GM12878 (cell line): ENCODE measurements around the gene CENPP.

Experiments
- CTCF ChIP-seq, 3 experiments: IDR thresholded peaks in 2 of 3; conservative IDR thresholded peaks in 1 of 3; 2 replicates each; pipeline ENCODE4 v1.5.1; 2011; ENCODE audit warnings: low read depth in 3 of 3, low read length in 3 of 3, mild to moderate bottlenecking in 3 of 3, control low read depth in 2 of 3, moderate library complexity in 2 of 3, inconsistent platforms in 1 of 3, mixed read lengths in 1 of 3; ENCODE audit not compliant: control insufficient read depth in 2 of 3, insufficient read depth in 1 of 3; ENCODE audit errors: extremely low read depth in 1 of 3
- EZH2 ChIP-seq: IDR thresholded peaks from 2 replicates; pipeline ENCODE4 v1.6.1; 2012; ENCODE audit warnings: low read depth, mild to moderate bottlenecking, control low read depth, inconsistent platforms, low read length, borderline replicate concordance; ENCODE audit not compliant: control insufficient read depth
- HCFC1 ChIP-seq: fragments of 150-350 bp; IDR thresholded peaks from 2 replicates; pipeline ENCODE4 v1.6.1; 2014; ENCODE audit warnings: low read length
- LARP7 ChIP-seq: fragments of 450-650 bp; IDR thresholded peaks from 2 replicates; pipeline ENCODE4 v1.6.1; 2017; ENCODE audit warnings: mild to moderate bottlenecking
- MAX ChIP-seq: IDR thresholded peaks from 2 replicates; pipeline ENCODE4 v1.6.1; 2012; ENCODE audit warnings: low read depth, low read length, improper control_type of control experiment
- NFYA ChIP-seq: IDR thresholded peaks from 2 replicates; pipeline ENCODE4 v1.6.1; 2011; ENCODE audit warnings: low read depth, mild to moderate bottlenecking, low read length, improper control_type of control experiment, borderline replicate concordance
- NFYB ChIP-seq: IDR thresholded peaks from 2 replicates; pipeline ENCODE4 v1.6.1; 2011; ENCODE audit warnings: low read depth, mild to moderate bottlenecking, low read length, improper control_type of control experiment, moderate library complexity; ENCODE audit not compliant: insufficient read depth
- RAD21 ChIP-seq: IDR thresholded peaks from 2 replicates; pipeline ENCODE4 v1.6.1; 2011; ENCODE audit warnings: mild to moderate bottlenecking, low read depth, low read length, moderate library complexity; ENCODE audit not compliant: insufficient read depth
- RCOR1 ChIP-seq: conservative IDR thresholded peaks from 2 replicates; pipeline ENCODE4 v1.6.1; 2012; ENCODE audit warnings: low read depth, low read length, improper control_type of control experiment
- SIX5 ChIP-seq: IDR thresholded peaks from 2 replicates; pipeline ENCODE4 v1.6.1; 2011; ENCODE audit warnings: mild to moderate bottlenecking, low read depth, low read length, moderate library complexity; ENCODE audit not compliant: severe bottlenecking
- TCF12 ChIP-seq: IDR thresholded peaks from 2 replicates; pipeline ENCODE4 v1.6.1; 2011; ENCODE audit warnings: low read depth, mild to moderate bottlenecking, low read length
- TF ChIP-seq, protein P1 (sequence below): fragments of 450-650 bp; IDR thresholded peaks from 2 replicates; pipeline ENCODE4 v1.6.1; 2016; ENCODE audit warnings: mild to moderate bottlenecking

DNA sequence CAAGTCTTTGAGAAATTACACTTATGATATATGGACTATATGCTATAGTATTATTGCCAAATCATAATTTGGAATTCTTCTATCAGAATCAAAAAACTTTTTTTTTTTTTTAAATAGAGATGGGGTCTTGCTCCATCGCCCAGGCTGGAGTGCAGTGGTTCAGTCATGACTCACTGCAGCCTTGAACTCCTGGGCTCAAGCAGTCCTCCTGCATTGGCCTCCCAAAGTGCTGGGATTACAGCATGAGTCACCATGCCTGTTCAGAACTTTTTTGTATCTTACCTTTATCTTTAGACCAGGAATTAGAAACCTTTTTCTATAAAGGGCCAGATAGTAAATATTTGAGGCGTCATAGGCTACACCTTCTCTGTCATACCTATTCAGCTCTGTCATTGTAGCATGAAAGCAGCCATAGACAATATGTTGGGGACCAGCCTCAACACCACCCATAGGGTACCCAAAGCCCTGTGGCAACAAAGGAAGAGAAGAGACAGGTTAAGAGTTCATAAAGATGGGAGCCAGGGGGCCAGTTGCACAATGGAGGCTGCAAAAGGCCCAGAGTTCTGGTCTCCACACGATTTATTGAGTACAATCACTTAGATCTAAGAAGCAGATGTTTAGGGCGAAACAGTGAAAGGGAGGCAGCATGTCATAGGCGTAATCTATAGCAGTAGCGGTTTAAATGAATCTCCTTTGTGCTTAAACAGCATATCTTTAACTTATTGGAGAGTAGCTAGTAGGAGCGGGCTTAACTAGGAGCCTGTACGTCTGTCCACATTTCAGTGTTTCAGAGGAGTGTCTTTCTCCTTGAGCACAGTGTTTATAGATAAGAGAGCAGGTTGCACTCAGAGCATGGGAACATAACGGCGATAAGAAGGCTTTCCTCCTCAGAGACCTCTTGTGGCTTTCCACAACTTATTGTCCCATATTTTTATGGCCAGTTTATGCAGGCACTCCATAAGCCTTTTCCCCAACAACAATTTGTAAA lies 197.5 kb downstream of the CENPP start:
- TF ChIP-seq RCOR1 (no peak), NFYA (no peak), HCFC1 (no peak), SIX5 (no peak), RAD21 (no peak), EZH2 (no peak), CTCF (IDR thresholded peaks at IDR 0.05 in 2 of 3, conservative IDR thresholded peaks at IDR 0.05 in 1 of 3; ENCODE audit: control insufficient read depth in 2 of 3, extremely low read depth in 1 of 3, insufficient read depth in 1 of 3, low read depth in 3 of 3, low read length in 3 of 3) (no peak), LARP7 (no peak), MAX (no peak), TCF12 (no peak), NFYB (no peak)
- TF ChIP-seq, protein P1, sequence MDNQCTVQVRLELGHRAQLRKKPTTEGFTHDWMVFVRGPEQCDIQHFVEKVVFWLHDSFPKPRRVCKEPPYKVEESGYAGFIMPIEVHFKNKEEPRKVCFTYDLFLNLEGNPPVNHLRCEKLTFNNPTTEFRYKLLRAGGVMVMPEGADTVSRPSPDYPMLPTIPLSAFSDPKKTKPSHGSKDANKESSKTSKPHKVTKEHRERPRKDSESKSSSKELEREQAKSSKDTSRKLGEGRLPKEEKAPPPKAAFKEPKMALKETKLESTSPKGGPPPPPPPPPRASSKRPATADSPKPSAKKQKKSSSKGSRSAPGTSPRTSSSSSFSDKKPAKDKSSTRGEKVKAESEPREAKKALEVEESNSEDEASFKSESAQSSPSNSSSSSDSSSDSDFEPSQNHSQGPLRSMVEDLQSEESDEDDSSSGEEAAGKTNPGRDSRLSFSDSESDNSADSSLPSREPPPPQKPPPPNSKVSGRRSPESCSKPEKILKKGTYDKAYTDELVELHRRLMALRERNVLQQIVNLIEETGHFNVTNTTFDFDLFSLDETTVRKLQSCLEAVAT = no peak
